Measurements from ENCODE around the gene ATP5MK.

- TF ChIP-seq RAD21 (IDR thresholded peaks at IDR 0.05; ENCODE audit: low read length) (no peak), TAF1 (IDR thresholded peaks at IDR 0.05; ENCODE audit: borderline replicate concordance, low read depth, low read length) (no peak), MXI1 (IDR thresholded peaks at IDR 0.05; ENCODE audit: low read depth, low read length) (no peak), YY1 (IDR thresholded peaks at IDR 0.05; ENCODE audit: low read depth) (no peak), FOXM1 (IDR thresholded peaks at IDR 0.05; ENCODE audit: low read depth) (no peak), CTCF (IDR thresholded peaks at IDR 0.05) (no peak), REST (IDR thresholded peaks at IDR 0.05; ENCODE audit: low read depth, low read length) (no peak)
These were observed 13.5 kb downstream of the ATP5MK start for GRCh38 chr10:103382769-103383168.
